NCI-H2107 treated with DMSO at 0.1 percent for 48 hours (cell line): ENCODE data around the gene PLA2G4A.

Experiments
- DNase-seq: peaks from one replicate; lab custom pipeline; 2025; ENCODE audit not compliant: unreplicated experiment; lab: John Stamatoyannopoulos, UW

PLA2G4A gene

DNA sequence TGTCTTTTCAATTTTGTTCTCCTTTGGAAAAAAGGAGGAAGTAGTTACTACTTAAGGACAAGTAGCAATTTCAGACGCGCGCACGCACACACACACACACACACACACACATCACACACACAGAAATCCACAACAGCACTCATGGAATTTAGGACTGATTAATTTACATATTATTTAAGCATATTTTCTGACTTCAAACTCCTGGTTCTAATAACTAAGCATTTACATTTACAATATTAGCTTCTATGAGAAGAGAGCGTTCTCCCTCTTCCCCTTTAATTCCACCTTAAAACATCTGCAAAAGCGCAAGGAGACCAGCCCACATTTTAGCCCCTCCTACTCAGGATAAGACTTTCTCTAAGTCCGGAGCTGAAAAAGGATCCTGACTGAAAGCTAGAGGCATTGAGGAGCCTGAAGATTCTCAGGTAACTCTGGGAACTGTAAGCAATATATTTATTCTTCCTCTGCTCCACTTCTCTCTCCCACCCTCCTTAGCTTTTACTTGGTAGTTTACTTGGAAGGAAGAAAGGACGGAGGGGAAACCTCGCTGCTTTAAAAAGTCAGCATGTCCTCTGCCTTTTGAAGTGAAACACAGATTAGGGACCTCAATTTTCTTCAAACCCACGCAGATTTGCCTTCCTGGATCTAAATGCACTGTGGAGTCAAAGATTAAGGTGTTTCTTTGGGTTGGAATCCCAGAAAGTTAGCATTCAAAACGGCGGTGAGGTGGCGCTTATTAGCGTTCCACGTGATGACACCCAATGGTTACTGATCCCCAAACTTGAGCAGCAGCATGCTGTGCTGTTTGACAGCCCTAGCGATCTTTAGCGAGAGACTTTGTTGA is at the start of gene PLA2G4A:
Gene PLA2G4A (plus strand): TSS at position 339 of the 844 bp plus-strand sequence. CDS start 25,406 bp downstream, outside the sequence.
- DNase-seq: no peak

DNA sequence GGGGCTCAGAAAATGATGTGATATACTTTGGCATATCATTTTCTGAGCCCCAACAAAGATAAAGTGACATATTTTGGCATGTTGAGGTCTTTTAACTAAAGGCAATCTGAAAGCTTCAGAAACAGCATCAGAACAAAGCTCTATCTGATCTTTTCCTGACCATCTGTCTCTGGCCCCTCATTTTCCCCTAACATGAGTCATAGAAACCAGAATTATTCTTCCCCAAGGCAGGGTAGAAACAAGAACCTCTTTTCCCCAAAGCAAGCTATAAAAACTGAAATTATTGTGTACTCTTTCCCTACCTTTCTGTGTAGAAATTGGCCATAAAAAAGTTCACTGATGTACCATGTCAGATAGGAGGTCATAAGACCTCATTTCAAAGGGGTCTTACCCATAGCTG is 48.7 kb upstream of the PLA2G4A start:
- no peak for DNase-seq

DNA sequence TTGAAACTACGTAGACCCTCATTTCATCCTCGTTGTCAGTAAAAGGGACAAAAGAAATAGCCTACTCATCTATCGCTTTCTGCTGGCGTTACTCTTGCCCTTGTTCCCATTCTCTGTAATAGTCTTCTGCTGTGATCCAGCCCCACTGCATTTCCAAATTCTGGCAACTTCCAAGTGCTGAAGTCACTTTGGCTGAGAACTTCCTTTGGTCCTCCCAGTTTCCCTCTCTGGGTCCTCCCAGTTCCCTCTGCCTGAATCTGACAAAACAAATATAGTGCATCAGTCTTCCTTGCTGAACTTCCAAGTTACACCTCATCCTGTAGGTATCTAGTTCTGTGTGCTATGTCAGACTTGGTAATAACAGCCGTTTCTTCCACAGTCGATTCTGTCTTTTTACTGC is 47.0 kb upstream of the PLA2G4A start:
- no peak for DNase-seq

DNA sequence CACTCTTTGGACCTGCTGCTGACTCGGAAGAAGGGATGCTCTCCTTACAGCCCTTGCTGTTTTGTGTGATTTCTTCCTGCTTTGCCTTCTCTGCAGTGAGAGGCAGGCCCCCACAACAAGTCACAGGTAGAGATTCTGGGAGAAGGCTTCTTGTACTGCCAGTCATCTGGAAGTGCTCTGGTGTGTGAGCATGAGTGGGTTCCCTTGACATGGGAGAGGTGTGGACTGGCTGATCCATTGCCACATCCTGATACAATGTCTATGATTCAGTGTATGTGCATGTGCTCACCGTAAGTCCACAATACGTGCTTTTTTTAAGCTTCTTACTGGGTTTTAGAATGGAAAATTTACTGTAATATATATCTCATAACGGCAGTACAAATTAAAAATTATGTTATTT is 46.0 kb upstream of the PLA2G4A start:
- DNase-seq: no peak

DNA sequence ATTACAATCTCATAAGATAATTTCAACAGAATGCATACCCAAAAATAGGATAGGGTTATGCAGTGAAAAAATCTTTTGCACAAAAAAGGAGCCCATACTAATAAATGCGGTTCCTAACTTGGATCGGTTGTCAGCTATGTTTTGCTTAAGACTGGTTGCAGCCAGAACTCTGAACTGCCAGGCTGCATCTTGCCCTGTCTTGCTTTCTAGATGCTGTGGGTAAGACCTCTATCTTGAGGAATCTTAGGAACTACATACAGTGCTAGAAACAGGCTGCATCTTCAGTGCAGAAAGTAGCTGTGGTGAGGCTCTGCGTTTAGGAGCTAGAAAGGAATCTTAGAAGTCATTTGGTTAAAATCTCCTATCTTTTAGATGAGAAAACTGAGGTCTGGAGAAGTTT is 45.6 kb upstream of the PLA2G4A start:
- DNase-seq: no peak

DNA sequence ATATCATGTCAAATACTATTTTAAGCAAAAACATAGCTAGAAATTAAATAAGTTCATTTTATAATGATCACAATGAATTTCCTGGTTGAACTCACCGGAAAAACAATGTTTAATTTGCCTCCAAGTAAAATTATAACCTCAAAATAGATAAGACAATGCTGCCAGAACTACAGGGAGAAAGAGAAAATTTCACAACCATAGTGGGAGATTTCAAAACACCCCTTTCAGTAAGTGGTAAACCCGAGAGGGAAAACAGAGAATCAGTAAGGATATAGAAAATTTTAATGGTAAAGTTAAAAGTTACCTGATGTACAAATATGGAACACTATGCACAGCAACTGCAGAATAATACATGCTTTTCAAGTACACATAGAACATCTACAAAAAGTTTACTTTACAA is 43.2 kb upstream of the PLA2G4A start:
- no peak for DNase-seq

DNA sequence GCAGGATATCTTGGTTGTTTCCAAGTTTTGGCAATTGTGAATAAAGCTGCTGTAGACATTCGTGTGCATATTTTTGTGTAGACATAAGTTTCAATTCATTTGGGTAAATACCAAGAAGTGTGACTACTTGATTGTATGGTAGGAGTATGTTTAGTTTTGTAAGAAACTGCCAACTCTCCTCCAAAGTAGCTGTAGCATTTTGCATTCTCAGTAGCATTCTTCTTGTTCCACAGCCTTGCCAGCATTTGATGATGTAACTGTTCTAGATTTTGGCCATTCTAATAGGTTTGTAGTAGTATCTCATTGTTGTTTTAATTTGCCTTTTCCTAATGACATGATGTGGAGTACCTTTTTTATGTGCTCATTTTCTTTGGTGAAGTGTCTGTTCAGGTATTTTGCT is 38.6 kb upstream of the PLA2G4A start:
- no peak for DNase-seq

DNA sequence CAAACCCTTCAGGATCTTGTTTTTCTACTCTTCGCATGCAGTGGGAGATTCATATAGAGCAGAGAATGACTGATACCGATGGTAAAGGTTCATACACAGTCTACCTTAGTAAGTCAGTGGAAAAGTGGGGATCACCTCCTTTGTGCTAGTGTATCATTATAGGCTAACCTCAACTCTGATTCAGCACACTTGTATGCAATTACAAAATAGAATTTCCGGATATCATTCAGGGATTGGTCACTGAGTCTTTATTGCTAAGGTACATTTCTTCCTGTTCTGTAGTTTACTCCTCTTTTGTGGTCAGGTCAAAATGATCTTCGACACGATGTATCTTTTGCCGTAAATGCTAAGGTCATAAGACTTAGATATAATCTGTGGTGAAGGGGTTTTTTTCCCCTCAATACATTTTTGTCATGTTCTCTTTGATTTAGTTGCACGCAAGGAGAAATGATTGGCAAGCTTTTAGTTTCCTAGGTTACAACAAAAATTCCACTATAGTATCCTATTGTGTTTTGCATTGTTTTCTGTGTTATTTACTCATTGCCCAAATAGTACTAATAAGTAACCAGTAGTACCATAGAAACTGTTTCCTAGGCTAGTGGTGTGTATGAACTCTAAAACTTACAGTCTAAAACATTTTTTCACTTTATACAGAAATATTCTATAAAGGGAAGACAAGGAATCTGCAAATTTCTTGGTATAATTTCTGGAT is 35.7 kb upstream of the PLA2G4A start:
- no peak for DNase-seq

DNA sequence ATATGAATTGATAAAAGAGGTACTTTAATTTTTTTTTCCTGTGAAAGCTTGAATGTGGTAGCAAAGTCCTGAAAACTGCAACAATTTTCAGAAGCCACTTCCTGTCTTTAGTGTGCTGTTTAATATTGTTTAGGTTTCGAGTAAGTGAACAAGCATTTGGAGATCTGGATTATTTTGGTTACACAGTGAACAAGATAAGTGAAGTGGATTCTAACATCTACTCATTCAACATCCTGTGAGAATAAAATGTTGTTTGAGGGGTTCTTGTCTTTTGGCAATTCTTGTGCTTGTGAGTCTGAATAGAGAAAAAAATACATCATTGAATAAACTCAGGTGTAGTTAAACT is 35.2 kb upstream of the PLA2G4A start:
- no peak for DNase-seq

DNA sequence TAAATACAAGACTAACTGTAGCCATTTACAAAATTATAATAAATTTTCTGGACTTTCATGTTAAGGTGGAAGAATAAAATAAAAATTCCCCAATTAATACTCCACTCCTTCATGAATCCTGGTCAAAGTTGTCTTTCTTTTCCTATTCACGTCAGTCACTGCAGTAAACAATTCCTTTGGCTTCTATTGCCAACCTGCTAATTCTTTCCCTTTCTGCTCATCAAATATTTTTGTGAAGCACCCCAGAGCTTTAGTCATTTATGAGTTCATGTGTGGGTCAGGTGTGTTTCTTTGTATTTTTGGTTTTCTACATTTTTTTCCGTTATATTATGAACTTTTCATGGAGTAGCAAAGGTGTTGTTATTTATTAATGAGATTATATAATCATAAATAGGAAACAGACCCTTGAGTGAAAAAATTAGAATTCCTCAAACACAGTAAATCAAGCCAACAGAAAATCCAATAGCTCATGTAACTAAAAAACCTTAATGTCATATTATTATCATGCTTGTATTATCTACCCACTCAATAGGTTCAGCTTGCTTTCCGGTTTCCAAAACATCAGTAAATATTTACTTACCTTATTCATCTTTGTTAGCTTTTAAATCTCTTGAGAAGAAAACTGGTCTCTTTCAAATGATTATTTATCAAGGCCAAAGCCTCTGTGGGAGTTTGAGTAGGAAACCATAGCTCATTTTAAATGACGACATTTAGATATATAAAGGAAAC is 29.6 kb upstream of the PLA2G4A start:
- no peak for DNase-seq

DNA sequence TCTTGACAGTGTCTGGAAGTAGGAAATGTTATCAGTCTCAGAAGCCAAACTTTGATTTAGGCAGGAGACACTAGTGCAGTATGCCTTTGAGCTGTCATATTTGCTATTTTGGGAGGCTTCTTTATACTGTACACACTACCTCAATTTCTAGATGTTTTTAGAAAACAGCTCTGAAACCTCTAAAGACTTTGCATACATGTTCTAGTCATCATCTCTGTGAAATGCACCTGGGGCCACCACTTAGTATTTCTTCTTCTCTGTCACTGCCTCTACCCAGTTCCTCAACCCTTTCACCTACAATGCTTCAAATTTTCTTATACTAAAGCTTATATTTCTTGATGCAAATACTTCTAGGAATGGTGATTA is 29.1 kb upstream of the PLA2G4A start:
- no peak for DNase-seq

DNA sequence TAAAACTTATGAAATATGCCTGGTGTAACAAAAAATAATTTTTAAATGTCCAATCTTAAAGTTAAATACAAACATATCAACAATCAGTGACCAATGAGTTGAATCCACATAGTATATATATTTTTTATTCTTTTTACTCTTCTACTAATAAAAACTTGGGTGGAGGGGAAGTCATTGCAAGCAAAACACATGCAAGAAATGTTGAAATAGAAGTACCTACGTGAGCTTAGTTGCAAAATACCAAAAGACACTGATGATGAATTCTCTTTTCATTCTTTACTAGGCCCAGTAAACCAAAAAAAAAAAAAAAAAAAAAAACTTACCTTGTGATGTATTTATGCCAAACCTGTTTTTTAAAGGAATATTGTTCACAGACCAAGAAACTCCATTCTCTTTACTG is 26.4 kb upstream of the PLA2G4A start:
- no peak for DNase-seq

DNA sequence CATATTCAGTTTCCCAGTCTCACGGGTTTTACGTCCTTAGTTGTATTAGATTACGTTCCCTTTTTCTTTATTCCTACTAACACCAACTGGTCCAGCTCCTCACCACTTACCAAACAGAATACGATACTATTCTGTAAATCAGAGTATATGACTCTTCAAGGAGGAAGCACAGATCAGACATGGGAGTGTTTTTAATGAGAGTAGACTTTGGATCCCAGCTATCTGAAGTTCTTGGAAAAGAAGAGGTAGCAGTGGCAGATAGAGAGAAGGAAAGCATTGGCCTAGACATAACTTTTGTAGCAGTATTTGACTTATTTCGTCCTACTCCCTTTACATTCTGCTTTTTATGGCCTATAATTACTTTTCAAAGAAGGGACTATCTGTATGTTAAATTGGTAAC is 24.1 kb upstream of the PLA2G4A start:
- no peak for DNase-seq

DNA sequence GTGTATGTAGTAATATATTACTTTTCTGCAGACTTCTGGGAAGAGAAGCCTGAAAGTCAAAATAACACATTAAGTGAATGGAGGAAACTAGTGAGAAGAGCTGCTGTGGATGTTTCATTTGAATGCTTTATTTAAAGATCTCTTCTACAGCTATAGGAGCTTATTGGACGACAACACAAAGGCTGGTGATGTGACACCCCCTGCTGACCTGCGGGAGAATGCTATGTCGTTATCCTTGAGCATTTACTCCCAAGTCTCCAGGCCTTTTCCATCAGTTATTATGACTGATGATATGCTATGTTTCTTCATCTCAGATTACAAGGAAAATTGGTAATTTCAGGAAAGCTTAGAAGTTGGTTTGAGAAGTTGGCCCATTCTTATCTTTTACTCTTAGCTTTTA is 22.3 kb upstream of the PLA2G4A start:
- DNase-seq: no peak

DNA sequence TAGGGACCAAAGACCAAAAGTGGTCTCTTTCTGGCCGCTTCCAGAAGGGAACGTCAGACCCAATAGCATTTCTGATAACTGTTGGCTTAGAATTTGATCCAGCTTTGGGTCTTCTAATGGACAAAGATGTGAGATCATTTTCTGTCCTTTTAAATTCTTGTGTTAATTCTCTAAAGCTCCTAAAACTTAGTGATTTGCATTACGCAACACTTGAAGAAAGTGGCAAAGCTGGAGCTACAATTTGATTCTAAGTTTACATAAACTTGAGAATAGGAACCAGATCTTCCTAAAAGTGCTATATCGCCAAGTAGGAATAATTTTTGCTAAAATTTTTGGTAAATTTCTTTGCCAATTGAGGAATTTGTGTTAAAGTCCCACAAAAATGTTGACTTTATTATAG is 21.6 kb upstream of the PLA2G4A start:
- DNase-seq: no peak

DNA sequence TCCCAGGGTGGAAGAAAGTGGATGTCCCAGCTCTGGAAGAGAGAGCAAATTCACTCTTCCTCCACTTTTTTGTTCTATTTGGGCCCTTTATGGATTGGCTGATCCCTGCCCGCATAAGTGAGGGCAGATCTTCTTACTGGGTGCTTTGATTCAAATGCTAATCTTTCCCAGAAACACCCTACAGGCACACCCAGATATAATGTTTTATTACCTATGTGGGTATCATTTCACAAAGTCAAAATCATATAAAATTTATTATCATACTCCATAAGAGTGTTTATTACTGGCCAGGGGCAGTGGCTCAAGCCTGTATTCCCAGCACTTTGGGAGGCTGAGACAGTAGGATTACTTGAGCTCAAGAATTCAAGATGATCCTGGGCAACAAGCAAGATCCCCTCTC is 16.9 kb upstream of the PLA2G4A start:
- no peak for DNase-seq

DNA sequence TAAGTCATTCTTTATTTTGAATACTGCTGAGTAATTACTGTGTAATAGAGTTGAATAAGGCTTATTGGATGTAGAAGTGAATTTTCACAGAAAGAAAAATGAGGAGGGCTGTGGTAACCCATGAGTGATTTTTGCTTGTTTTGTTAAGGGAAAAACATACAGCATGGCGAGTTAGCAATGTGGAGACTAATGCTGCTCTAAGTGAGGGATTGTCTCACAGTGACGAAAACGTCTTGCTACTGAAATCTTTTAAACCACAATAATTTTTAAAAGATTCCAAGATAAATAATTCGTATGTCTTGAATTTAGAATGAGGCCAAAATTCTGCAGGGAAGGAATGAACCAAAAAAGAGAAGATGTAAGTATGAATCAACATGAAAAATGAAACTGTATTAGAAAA is 16.2 kb upstream of the PLA2G4A start:
- no peak for DNase-seq

DNA sequence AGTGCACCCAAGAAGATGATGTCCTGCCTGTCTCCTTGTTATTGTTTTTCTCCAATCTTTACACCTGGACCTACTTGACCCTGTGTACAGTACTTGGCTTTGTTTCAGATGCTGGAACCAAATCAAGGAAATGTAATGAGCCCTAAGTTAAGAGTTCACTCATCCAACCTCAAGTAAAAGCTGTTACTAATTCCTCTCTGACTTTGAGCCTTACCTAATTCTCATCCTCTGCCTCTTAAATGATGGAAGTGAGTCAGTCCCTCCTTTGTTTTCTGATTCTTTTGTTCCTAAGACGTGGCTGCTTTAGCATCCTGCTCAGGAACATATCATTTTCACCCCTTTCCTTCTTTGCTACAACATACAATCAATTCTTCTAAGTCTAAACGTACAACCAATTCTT is 15.3 kb upstream of the PLA2G4A start:
- no peak for DNase-seq

DNA sequence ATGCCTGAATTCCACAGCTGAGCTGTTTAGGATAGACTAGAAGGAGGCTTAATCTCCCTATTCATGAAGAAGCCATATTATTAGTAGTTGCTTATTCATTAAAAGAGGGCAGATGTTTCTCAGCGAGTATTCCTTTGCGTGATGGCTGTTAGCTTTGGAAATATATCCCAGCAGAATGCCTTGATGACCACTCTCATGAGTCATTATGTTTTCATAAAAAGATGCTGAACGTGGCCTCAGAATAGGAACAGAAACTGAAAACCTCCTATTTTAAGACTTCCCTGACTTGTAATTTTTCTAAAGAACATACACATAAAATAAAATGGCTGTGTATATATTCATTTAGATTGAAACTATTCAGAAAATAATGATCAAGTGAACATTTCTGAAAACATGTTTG is 9.6 kb upstream of the PLA2G4A start:
- no peak for DNase-seq

DNA sequence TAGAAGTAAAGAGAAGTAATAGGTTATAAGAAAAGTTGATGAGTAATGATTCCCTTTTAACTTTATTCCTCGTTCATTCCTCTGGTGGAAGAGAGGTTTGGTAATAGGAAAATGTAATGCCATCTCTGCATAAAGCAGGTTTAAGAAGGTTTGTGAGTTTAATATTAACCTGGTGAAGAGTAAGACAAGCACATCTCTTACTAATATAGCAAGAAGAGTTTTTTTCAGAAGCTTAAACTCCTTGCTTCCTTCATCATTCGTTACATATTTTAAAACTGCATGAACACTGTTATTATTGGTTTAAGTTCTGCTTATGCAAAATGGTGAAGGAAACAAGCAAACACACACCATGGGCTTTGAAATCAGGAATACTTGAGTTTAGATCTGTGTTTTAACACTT is 9.2 kb upstream of the PLA2G4A start:
- no peak for DNase-seq

DNA sequence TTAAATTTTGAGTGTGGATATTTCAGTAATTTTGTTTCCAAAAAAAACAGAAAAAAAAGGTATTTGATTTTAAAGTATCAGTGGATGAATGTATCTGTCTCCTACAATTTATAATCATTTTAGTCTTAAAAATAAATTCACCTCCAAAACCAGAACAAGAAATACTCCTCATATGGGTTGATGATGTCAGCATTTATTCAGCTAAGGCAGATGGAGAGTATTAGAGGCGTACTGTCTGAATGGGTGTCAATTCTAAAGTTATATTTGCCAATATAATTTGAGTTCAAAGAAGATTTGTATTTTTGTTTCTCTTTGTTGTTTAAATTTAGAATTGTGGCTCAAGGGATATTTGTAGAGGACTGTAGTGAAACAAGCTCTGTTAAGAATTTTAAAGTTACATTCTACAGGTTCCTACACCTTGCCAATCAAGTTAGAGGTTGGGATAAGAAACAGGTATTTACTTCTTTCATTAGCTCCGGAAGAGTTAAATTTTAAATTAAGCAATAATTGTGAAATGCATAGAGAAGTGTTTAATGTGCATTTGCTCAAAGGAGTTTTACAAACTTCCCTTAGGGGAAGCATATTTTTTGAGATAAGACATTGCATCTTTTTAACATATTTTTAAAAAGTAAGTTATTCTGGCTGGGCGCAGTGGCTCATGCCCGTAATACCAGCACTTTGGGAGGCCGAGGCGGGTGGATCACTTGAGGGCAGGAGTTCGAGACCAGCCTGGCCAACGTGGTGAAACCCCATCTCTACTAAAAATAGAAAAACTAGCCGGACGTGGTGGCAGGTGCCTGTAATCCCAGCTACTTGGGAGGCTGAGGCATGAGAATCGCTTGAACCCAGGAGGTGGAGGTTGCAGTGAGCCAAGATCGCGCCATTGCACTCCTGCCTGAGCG is 1.2 kb downstream of the PLA2G4A start:
- no peak for DNase-seq
